ENCODE measurements around the gene MEI1. TPM values are rescaled to one million over a fixed set of nuclear protein-coding genes. Genes with fewer than 3 reads are reported as not detected.

The MEI1 gene
- total RNA-seq, 1 experiment from 2014 or later, result not detected

DNA sequence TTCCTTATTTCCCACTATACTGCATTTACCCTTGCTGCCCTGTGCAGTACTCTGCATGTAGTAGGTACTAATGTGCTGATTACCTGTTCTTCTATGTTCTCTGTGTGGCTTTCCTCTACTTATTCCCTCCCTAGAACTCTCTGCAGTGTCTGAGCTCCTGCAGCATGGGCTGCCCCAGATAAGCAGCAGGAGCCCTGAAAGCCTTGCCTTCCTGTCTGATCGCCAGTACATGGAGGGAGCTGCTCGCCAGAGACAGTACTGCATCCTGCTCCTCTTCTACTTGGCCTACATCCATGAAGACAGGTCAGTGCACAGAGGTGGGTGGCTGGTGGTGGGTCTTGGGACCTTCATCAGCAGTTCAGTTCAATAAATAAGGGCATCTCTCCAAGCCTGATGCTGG, 58.9 kb downstream of the MEI1 start:
- Histone ChIP-seq H3K9me3 (no peaks in the 10 kb centered on the region), H3K36me3 (no peaks in the 10 kb centered on the region), H3K27me3 (no peaks in the 10 kb centered on the region), H3K4me3 (no peak overlapping the region)
- DNase-seq, result no peak

GRCh38 chr22:41762980-41763779, 63.9 kb downstream of the MEI1 start:
- Histone ChIP-seq H3K36me3 (no peaks in the 10 kb centered on the region), H3K4me3 (no peak overlapping the region), H3K27me3 (no peaks in the 10 kb centered on the region), H3K9me3 (no peaks in the 10 kb centered on the region)
- DNase-seq, result peak; percentile 7

DNA sequence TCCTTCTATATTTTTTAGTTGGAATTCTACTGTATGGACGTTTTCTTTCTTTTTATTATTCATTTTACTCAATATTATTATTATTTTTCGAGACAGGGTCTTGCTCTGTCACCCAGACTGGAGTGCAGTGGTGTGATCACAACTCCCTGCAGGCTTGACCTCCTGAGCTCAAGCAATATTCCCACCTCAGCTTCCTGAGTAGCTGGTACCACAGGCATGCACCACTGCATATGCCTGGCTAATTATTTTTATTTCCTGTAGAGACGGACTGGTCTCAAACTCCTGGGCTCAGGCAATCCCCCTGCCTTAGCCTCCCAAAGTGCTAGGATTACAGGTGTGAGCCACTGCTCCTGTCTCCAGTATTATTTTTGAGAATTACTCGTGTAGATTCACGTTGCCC, 67.2 kb downstream of the MEI1 start:
- no peak for DNase-seq
- Histone ChIP-seq H3K4me3 (no peak overlapping the region), H3K9me3 (no peaks in the 10 kb centered on the region), H3K36me3 (no peaks in the 10 kb centered on the region), H3K27me3 (no peaks in the 10 kb centered on the region)

GRCh38 chr22:41768430-41768829, 69.1 kb downstream of the MEI1 start:
- no peaks in the 10 kb centered on the region for H3K27me3 ChIP-seq
- H3K36me3 ChIP-seq, result no peaks in the 10 kb centered on the region
- DNase-seq, result peak; percentile 23

DNA sequence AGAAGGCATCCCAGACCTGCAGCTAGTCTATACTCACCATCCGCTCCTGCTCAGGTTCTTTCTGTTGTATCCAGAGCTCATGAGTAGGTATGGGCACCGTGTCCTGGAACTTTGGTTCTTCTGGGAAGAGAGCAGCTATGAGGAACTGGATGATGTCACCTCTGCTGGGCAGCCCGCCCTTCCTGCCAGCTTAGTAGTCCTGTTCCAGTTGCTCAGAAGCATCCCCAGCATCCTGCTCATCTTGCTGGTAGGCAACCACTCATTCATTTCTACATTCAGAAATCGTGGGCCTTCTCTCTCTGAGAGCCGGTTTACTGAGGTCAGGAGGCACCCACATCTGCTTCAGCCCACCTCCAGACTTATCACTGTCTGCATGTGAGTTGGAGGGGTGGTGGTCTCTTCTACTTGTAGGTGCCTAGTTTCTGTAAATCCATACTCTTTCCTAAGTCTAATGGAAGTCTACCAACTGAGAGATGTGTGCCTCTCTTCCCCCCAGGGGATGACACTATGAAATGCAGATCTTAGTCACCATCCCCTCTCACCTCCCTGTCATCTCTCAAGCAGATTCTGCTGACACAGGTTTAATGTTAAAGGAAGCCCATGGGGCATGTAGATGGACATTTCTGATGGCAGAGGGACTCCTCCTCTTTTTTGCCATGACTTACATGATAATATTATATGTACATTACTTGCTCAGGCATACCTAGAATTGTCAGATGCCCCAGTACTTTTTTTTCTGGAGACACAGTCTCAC, 71.6 kb downstream of the MEI1 start:
- no peaks in the 10 kb centered on the region for H3K27me3 ChIP-seq
- H3K36me3 ChIP-seq, result no peaks in the 10 kb centered on the region
- H3K4me3 ChIP-seq, result no peak overlapping the region
- H3K9me3 ChIP-seq, result no peaks in the 10 kb centered on the region
- DNase-seq, result peak; percentile 49

More at GRCh38 chr22:41768430-41768829, 69.1 kb downstream of the MEI1 start:
- Histone ChIP-seq H3K9me3 (no peaks in the 10 kb centered on the region), H3K4me3 (no peak overlapping the region)

GRCh38 chr22:41772198-41772597, 72.9 kb downstream of the MEI1 start:
- Histone ChIP-seq H3K36me3 (no peaks in the 10 kb centered on the region), H3K9me3 (no peaks in the 10 kb centered on the region), H3K4me3 (no peak overlapping the region), H3K27me3 (no peaks in the 10 kb centered on the region)
- DNase-seq, result peak; percentile 10

DNA sequence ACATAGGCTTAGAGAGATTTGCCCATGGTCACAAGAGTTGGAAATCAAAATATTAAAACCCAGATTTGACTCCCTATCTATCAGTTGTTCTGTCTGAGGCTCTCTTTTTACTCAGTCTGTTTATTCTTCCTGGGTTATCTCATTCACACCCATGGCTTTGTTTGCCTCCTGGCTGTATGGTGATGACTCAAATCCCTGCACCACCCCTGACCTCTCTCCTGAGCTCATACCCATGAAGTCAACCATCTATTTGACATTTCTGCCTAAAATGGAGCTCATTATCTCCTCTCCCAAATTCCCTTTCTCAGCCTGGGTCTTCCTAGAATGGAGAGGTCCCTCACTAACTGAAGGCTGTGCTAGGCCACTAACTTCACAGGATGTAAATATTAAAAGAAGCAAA, 73.3 kb downstream of the MEI1 start:
- peak; percentile 16 for DNase-seq

GRCh38 chr22:41775338-41775737, 76.0 kb downstream of the MEI1 start:
- Histone ChIP-seq H3K36me3 (no peaks in the 10 kb centered on the region), H3K4me3 (no peak overlapping the region), H3K27me3 (no peaks in the 10 kb centered on the region), H3K9me3 (no peaks in the 10 kb centered on the region)
- DNase-seq, result no peak

More for the DNA sequence above, 73.3 kb downstream of the MEI1 start:
- Histone ChIP-seq H3K4me3 (no peak overlapping the region), H3K9me3 (no peaks in the 10 kb centered on the region), H3K27me3 (no peaks in the 10 kb centered on the region), H3K36me3 (no peaks in the 10 kb centered on the region)

- no peak for DNase-seq
- Histone ChIP-seq H3K27me3 (no peaks in the 10 kb centered on the region), H3K9me3 (no peaks in the 10 kb centered on the region), H3K4me3 (no peak overlapping the region), H3K36me3 (no peaks in the 10 kb centered on the region)
Observed at GRCh38 chr22:41775976-41776375, 76.7 kb downstream of the MEI1 start.

GRCh38 chr22:41776381-41776780, 77.1 kb downstream of the MEI1 start:
- H3K4me3 ChIP-seq, result no peak overlapping the region
- no peak for DNase-seq
- H3K9me3 ChIP-seq, result no peaks in the 10 kb centered on the region
- no peaks in the 10 kb centered on the region for H3K27me3 ChIP-seq
- H3K36me3 ChIP-seq, result no peaks in the 10 kb centered on the region

GRCh38 chr22:41777749-41778425, 78.6 kb downstream of the MEI1 start:
- no peaks in the 10 kb centered on the region for H3K27me3 ChIP-seq
- no peak overlapping the region for H3K4me3 ChIP-seq
- H3K9me3 ChIP-seq, result no peaks in the 10 kb centered on the region
- H3K36me3 ChIP-seq, result no peaks in the 10 kb centered on the region
- no peak for DNase-seq

GRCh38 chr22:41779929-41780505, 80.7 kb downstream of the MEI1 start:
- Histone ChIP-seq H3K4me3 (no peak overlapping the region), H3K27me3 (no peaks in the 10 kb centered on the region), H3K36me3 (no peaks in the 10 kb centered on the region), H3K9me3 (no peaks in the 10 kb centered on the region)
- no peak for DNase-seq

DNA sequence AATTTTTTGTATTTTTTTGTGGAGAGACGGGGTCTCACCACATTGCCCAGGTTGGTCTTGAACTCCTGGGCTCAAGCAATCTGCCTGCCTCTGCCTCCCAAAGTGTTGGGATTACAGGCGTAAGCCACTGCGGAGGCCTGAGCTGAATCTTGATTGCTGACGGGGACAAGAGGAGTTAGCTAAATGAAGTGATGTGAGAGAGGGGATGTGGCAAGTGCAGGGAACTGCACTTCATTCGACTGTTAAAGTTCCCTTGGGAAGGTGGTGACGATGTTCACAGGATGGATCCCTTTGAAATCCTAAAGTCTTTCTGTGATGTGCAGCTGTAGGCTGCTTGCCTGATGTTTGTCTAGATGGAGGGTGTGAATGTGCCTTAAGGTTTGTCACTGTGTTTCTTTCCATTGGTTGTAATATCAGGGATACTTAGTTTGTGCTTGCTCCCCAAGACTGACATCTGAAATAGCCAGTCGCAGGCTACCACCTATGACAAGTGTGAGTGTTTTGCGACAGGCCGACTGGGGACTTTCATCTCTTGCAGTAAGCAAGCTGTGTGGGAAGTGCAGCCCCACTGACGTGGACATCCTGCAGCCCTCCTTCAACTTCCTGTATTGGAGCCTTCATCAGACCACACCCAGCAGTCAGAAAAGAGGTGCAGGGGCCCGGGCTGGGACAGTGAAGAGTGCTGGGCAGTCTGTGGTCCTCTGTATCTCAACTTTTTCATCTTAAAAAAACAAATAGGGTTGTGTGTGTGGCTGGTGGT, 81.6 kb downstream of the MEI1 start:
- H3K36me3 ChIP-seq, result no peaks in the 10 kb centered on the region
- DNase-seq, result no peak
- H3K27me3 ChIP-seq, result no peaks in the 10 kb centered on the region
- H3K4me3 ChIP-seq, result no peak overlapping the region
- H3K9me3 ChIP-seq, result no peaks in the 10 kb centered on the region

DNA sequence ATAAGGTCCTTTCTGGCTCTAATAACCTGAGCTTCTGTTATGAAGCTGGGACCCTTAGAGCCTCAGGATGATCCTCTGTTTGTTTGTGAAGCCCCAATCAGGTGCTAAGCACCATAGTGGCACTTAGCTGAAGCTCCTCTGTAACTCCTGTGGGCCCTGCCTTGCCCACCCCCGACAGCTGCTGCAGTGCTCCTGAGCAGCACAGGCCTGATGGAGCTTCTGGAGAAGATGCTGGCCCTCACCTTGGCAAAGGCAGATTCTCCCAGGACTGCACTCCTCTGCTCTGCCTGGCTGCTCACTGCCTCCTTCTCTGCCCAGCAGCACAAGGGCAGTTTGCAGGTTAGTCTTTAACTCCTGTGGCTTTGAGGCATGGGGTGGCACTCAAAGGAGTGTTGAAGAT, 82.2 kb downstream of the MEI1 start:
- no peaks in the 10 kb centered on the region for H3K9me3 ChIP-seq
- no peak for DNase-seq
- no peak overlapping the region for H3K4me3 ChIP-seq
- H3K27me3 ChIP-seq, result no peaks in the 10 kb centered on the region
- H3K36me3 ChIP-seq, result no peaks in the 10 kb centered on the region

- no peaks in the 10 kb centered on the region for H3K27me3 ChIP-seq
- no peak for DNase-seq
- H3K4me3 ChIP-seq, result no peak overlapping the region
- no peaks in the 10 kb centered on the region for H3K36me3 ChIP-seq
- no peaks in the 10 kb centered on the region for H3K9me3 ChIP-seq
Observed at GRCh38 chr22:41782316-41782715, 83.0 kb downstream of the MEI1 start.

- Histone ChIP-seq H3K27me3 (no peaks in the 10 kb centered on the region), H3K36me3 (no peaks in the 10 kb centered on the region), H3K4me3 (no peak overlapping the region), H3K9me3 (no peaks in the 10 kb centered on the region)
- no peak for DNase-seq
Observed at GRCh38 chr22:41782751-41783150, 83.4 kb downstream of the MEI1 start.
